ENCODE results near the gene NACC2. TPM values are rescaled to one million over a fixed set of nuclear protein-coding genes. Genes with fewer than 3 reads are reported as not detected.

NACC2 gene
- total RNA-seq, 4 donors from 2014 or later: 10.4 to 21.6 (median 12.8) TPM

GRCh38 chr9:135979547-135980166, 115.4 kb downstream of the NACC2 start:
- no peak overlapping the region for H3K4me3 ChIP-seq
- intact Hi-C loops (cut with DNase I): loop anchor here (10.0 kb wide), 1 partner anchor 305 kb away; no protein-coding TSS in a partner anchor
- no peaks in the 10 kb centered on the region for H3K36me3 ChIP-seq
- H3K27ac ChIP-seq: no peak overlapping the region
- H3K4me1 ChIP-seq: peaks cover 4 to 14% (median 9%) of the 10 kb centered on the region in 3 donors
- H3K9me3 ChIP-seq: no peaks in the 10 kb centered on the region
- H3K27me3 ChIP-seq: peaks cover 0 to 60% (median 0%) of the 10 kb centered on the region in 4 donors
- no peak for TF ChIP-seq CTCF (IDR thresholded peaks at IDR 0.05)
- TF ChIP-seq POLR2A (IDR thresholded peaks at IDR 0.05): no peak
- 39 to 64% methylated on average over 7 to 8 of the region's 19 CpGs for WGBS, 2 donors
- DNase-seq: no peak

GRCh38 chr9:135978642-135979546, 116.2 kb downstream of the NACC2 start:
- 0% methylated on average over 1 of the region's 20 CpGs; no CpG with 5 or more reads in 1 of the 2 donors for WGBS, 2 donors
- peaks cover 0 to 55% (median 0%) of the 10 kb centered on the region in 4 donors for H3K27me3 ChIP-seq
- DNase-seq: no peak
- no peaks in the 10 kb centered on the region for H3K36me3 ChIP-seq
- no peaks in the 10 kb centered on the region for H3K9me3 ChIP-seq
- intact Hi-C loops (cut with DNase I): loop anchor here (10.0 kb wide), 1 partner anchor 306 kb away; no protein-coding TSS in a partner anchor
- H3K27ac ChIP-seq: no peak overlapping the region
- no peak overlapping the region for H3K4me3 ChIP-seq
- H3K4me1 ChIP-seq: peaks cover 4 to 14% (median 9%) of the 10 kb centered on the region in 3 donors
- TF ChIP-seq CTCF (IDR thresholded peaks at IDR 0.05): no peak
- no peak for TF ChIP-seq POLR2A (IDR thresholded peaks at IDR 0.05)

GRCh38 chr9:135976944-135977343, 118.1 kb downstream of the NACC2 start:
- Histone ChIP-seq H3K27ac (no peak overlapping the region), H3K27me3 (peaks cover 0 to 44% (median 0%) of the 10 kb centered on the region in 4 donors), H3K9me3 (no peaks in the 10 kb centered on the region), H3K4me3 (no peak overlapping the region), H3K36me3 (no peaks in the 10 kb centered on the region), H3K4me1 (peaks cover 4 to 14% (median 9%) of the 10 kb centered on the region in 3 donors)
- intact Hi-C loops (cut with DNase I): loop anchor here (10.0 kb wide), 1 partner anchor 308 kb away; no protein-coding TSS in a partner anchor
- DNase-seq: no peak
- no CpG with 5 or more reads among the region's 13 CpGs for WGBS, 2 donors
- TF ChIP-seq POLR2A (IDR thresholded peaks at IDR 0.05) (no peak), CTCF (IDR thresholded peaks at IDR 0.05) (no peak)

GRCh38 chr9:135976531-135976930, 118.6 kb downstream of the NACC2 start:
- 78 to 81% methylated on average over 8 to 12 of the region's 13 CpGs for WGBS, 2 donors
- Histone ChIP-seq H3K9me3 (no peaks in the 10 kb centered on the region), H3K27me3 (peaks cover 0 to 44% (median 0%) of the 10 kb centered on the region in 4 donors), H3K4me3 (no peak overlapping the region), H3K36me3 (no peaks in the 10 kb centered on the region), H3K27ac (no peak overlapping the region), H3K4me1 (peaks cover 4 to 14% (median 9%) of the 10 kb centered on the region in 3 donors)
- TF ChIP-seq POLR2A (IDR thresholded peaks at IDR 0.05): no peak
- TF ChIP-seq CTCF (IDR thresholded peaks at IDR 0.05): no peak
- no peak for DNase-seq
- intact Hi-C loops (cut with DNase I): loop anchor here (10.0 kb wide), 1 partner anchor 308 kb away; no protein-coding TSS in a partner anchor
